Smooth muscle cell (in vitro differentiated cells): Measurements from ENCODE around the gene SLC35B4. TPM values are rescaled to one million over a fixed set of nuclear protein-coding genes. Genes with fewer than 3 reads are reported as not detected.

Experiments used
- DNase-seq: peaks from one replicate; lab custom pipeline; 2025; ENCODE audit not compliant: unreplicated experiment; lab: John Stamatoyannopoulos, UW
- H2AFZ ChIP-seq: fragments of 200-600 bp; sonication (generic); 2 replicates; pipeline ENCODE4 v1.6.0; 2016; ENCODE audit warnings: antibody characterized with exemption, low read depth, mild to moderate bottlenecking
- H3F3A ChIP-seq: fragments of 200-600 bp; sonication (generic); 2 replicates; pipeline ENCODE4 v1.6.0; 2017; ENCODE audit warnings: antibody characterized with exemption, low read depth
- H3K27ac ChIP-seq: fragments of 200-600 bp; sonication (generic); 2 replicates; pipeline ENCODE4 v1.5.1; 2016; ENCODE audit warnings: low read depth, mild to moderate bottlenecking
- H3K27me3 ChIP-seq: fragments of 200-600 bp; sonication (generic); 2 replicates; pipeline ENCODE4 v1.6.1; 2016; ENCODE audit warnings: low read depth, mild to moderate bottlenecking
- H3K36me3 ChIP-seq: fragments of 200-600 bp; sonication (generic); 2 replicates; pipeline ENCODE4 v1.5.1; 2016; ENCODE audit warnings: low read depth
- H3K4me1 ChIP-seq: fragments of 200-600 bp; sonication (generic); 2 replicates; pipeline ENCODE4 v1.5.1; 2016; ENCODE audit warnings: low read depth
- H3K4me2 ChIP-seq: fragments of 200-600 bp; sonication (generic); 2 replicates; pipeline ENCODE4 v1.6.0; 2016; ENCODE audit warnings: mild to moderate bottlenecking
- H3K4me3 ChIP-seq: fragments of 200-600 bp; sonication (generic); 2 replicates; pipeline ENCODE4 v1.5.1; 2016; ENCODE audit warnings: mild to moderate bottlenecking
- H3K79me2 ChIP-seq: fragments of 200-600 bp; sonication (generic); 2 replicates; pipeline ENCODE4 v1.6.0; 2016; ENCODE audit warnings: low read depth, mild to moderate bottlenecking
- H3K9ac ChIP-seq: fragments of 200-600 bp; sonication (generic); 2 replicates; pipeline ENCODE4 v1.6.0; 2016; ENCODE audit warnings: low read depth
- H3K9me3 ChIP-seq: fragments of 200-600 bp; sonication (generic); replicated peaks from 2 replicates; pipeline ENCODE4 v1.5.1; 2016; ENCODE audit warnings: low read depth
- H4K20me1 ChIP-seq: fragments of 200-600 bp; sonication (generic); 2 replicates; pipeline ENCODE4 v1.6.0; 2016; ENCODE audit warnings: low read depth
- WGBS: methylation state at CpG from one replicate; pipeline ENCODE4 v1.1.7; 2016; ENCODE audit warnings: low lambda C conversion rate; 5-methylcytosine and 5-hydroxymethylcytosine counted together
- polyA plus RNA-seq: library from polyadenylated mRNA; unstranded; fragments of >200 nt; fragmentation: Nextera tagmentation; extraction: Ambion mirVana; gene quantifications from 2 replicates; pipeline ENCODE4 v1.2.1, GENCODE V29; 2016
- total RNA-seq: library from RNA; depleted of rRNA; stranded (reverse); fragments of >200 nt; gene quantifications from 2 replicates; pipeline ENCODE4 v1.2.3, GENCODE V29; 2014
- TF ChIP-seq, protein P1 (sequence below): fragments of 200-600 bp; sonication (generic); IDR thresholded peaks from 2 replicates; pipeline ENCODE4 v1.5.1; 2017; ENCODE audit warnings: borderline replicate concordance, mild to moderate bottlenecking, antibody characterized with exemption; ENCODE audit not compliant: insufficient read depth, poor library complexity, severe bottlenecking

Gene SLC35B4
- total and polyA plus RNA-seq, 2 experiments from 2014 or later: 21.3 to 26.7 TPM

DNA sequence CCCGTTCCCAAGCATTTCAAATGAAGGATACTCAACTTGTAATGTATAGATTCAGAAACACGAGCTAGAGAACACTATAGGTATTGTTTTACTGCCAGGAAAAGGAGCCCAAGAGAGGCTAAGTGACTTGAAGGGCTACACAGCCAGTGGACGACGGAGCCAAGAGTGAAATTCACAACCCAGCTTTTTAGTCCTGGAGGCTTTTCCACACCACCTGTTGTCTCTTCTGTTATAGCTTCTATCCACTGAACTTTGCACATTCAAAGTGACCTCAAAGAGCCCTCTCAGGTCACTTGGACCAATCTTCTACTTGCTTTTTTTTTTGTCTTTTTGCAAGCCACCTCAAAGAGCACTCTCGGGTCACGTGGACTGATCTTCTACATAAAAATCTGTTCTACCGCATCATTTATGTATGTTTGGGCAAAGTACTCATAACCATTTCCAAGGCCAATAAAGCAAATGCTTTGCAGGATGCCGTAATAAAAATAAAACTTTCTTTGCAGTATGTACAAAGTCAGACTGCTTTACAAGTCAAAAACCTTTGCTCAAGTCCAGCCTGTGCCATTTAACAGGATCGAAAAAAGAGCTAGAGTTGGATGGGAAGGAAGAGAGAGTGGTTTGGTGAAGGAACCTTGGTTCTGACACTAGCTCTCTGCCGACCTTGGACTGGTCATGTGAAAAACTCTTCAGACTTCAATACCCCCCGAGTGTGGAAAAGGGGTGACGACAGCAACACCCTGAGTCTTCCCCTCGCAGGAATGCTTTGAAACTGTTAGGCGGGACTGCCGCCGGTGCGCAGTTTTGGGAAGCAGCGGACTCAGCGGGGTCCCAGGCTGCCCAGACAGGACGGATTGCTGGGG, 821 bp downstream of the SLC35B4 start:
- H3K4me2 ChIP-seq: peak overlapping the region; percentile 84

DNA sequence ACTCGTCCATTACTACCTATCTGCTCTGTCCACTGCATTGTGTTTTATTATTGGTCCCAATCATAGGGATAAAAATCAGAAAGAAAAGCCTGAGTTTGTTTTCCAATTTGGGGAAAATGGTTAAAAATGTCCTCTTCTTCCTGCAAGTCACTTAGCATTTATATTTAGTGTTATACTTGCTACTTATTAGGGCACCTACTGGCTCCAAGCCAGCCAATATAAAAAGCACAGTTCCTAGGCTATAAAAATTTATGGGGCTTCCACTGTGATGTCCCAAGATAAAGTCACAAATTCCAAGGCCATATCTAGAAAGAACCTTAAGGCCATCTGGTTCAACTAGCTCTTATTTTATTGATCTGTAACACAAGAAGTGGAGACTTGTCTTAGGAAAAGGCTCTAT, 3.2 kb downstream of the SLC35B4 start:
- Histone ChIP-seq H3K27ac (no peak overlapping the region), H3K4me3 (no peak overlapping the region), H4K20me1 (no peaks in the 10 kb centered on the region), H3F3A (no peaks in the 10 kb centered on the region), H3K9ac (no peak overlapping the region), H3K27me3 (no peaks in the 10 kb centered on the region), H3K9me3 (no peaks in the 10 kb centered on the region), H3K79me2 (peaks cover 30% of the 10 kb centered on the region), H3K4me2 (no peak overlapping the region), H3K4me1 (no peaks in the 10 kb centered on the region), H2AFZ (no peak overlapping the region), H3K36me3 (no peaks in the 10 kb centered on the region)
- WGBS: 97% methylated on average over 1 of the region's 1 CpG
- no peak for DNase-seq
- TF ChIP-seq, protein P1, sequence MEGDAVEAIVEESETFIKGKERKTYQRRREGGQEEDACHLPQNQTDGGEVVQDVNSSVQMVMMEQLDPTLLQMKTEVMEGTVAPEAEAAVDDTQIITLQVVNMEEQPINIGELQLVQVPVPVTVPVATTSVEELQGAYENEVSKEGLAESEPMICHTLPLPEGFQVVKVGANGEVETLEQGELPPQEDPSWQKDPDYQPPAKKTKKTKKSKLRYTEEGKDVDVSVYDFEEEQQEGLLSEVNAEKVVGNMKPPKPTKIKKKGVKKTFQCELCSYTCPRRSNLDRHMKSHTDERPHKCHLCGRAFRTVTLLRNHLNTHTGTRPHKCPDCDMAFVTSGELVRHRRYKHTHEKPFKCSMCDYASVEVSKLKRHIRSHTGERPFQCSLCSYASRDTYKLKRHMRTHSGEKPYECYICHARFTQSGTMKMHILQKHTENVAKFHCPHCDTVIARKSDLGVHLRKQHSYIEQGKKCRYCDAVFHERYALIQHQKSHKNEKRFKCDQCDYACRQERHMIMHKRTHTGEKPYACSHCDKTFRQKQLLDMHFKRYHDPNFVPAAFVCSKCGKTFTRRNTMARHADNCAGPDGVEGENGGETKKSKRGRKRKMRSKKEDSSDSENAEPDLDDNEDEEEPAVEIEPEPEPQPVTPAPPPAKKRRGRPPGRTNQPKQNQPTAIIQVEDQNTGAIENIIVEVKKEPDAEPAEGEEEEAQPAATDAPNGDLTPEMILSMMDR: no peak

More for the DNA sequence above, 821 bp downstream of the SLC35B4 start:
- peak overlapping the region; percentile 17 for H3K27ac ChIP-seq
- no peaks in the 10 kb centered on the region for H3F3A ChIP-seq
- no peaks in the 10 kb centered on the region for H3K4me1 ChIP-seq
- H3K9me3 ChIP-seq: no peaks in the 10 kb centered on the region
- no peaks in the 10 kb centered on the region for H4K20me1 ChIP-seq
- no peaks in the 10 kb centered on the region for H3K27me3 ChIP-seq
- no peak for DNase-seq
- H3K36me3 ChIP-seq: no peaks in the 10 kb centered on the region
- H2AFZ ChIP-seq: peak overlapping the region; percentile 99
- peak overlapping the region; percentile 89 for H3K4me3 ChIP-seq
- peaks cover 26% of the 10 kb centered on the region for H3K79me2 ChIP-seq
- H3K9ac ChIP-seq: peak overlapping the region; percentile 70
- WGBS: 26% methylated on average over 20 of the region's 20 CpGs
- TF ChIP-seq, protein P1: no peak

DNA sequence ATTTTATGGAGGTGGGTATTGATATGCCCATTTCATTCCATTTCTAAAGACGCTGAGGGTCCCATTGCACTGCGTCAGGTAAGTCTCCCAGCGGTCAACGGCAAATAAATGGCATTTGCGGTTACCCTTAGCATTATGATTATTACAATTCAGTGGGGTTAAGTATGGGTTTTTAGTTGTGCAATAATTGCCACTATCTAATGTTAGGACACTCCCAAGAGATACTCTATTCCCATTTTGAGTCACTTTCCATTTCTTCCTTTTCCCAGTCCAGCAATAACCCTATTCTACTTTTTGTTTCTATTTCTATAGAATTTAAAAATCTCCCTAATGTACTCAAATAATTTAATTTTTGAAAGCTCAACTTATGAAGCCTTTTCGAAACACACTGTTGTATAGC, 4.0 kb downstream of the SLC35B4 start:
- H3F3A ChIP-seq: no peaks in the 10 kb centered on the region
- H3K4me3 ChIP-seq: no peak overlapping the region
- H3K27me3 ChIP-seq: no peaks in the 10 kb centered on the region
- no peaks in the 10 kb centered on the region for H4K20me1 ChIP-seq
- H3K27ac ChIP-seq: no peak overlapping the region
- H3K36me3 ChIP-seq: no peaks in the 10 kb centered on the region
- H3K79me2 ChIP-seq: peaks cover 30% of the 10 kb centered on the region
- H3K4me1 ChIP-seq: no peaks in the 10 kb centered on the region
- WGBS: 93% methylated on average over 6 of the region's 6 CpGs
- DNase-seq: no peak
- no peak overlapping the region for H2AFZ ChIP-seq
- TF ChIP-seq, protein P1: no peak
- H3K9ac ChIP-seq: no peak overlapping the region
- no peak overlapping the region for H3K4me2 ChIP-seq
- no peaks in the 10 kb centered on the region for H3K9me3 ChIP-seq

DNA sequence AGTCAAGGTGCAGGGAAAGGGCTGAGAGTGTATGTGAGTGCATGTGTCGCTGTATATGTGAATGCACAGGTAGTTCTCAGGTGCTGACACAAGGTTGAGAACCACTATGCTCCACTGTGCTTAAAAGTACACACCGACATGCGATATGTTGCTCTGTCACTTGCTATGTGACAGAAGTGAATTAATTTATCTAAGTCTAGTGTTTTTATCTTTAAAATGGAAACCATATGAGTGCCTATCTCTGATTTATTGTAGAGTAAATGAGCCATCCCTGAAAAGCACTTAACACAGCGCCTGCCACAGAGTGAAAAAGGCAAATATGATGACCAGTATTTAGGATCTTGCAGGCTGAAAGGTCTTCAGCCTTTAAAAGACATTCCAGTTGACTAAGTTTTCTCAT, 4.9 kb downstream of the SLC35B4 start:
- Histone ChIP-seq H3K9ac (no peak overlapping the region), H3K9me3 (no peaks in the 10 kb centered on the region), H3K79me2 (peaks cover 30% of the 10 kb centered on the region), H3K27ac (no peak overlapping the region), H4K20me1 (no peaks in the 10 kb centered on the region), H3F3A (no peaks in the 10 kb centered on the region), H3K4me2 (no peak overlapping the region), H3K36me3 (no peaks in the 10 kb centered on the region), H3K4me3 (no peak overlapping the region), H3K27me3 (no peaks in the 10 kb centered on the region), H3K4me1 (no peaks in the 10 kb centered on the region), H2AFZ (no peak overlapping the region)
- no peak for DNase-seq
- TF ChIP-seq, protein P1: no peak
- 92% methylated on average over 4 of the region's 4 CpGs for WGBS
